Endothelial cell (in vitro differentiated cells): Measurements from ENCODE around the gene UBL4B. TPM values are rescaled to one million over a fixed set of nuclear protein-coding genes. Genes with fewer than 3 reads are reported as not detected.

ENCODE experiments used
- DNase-seq: peaks from one replicate; pipeline ENCODE4 v3.0.0; 2021; ENCODE audit warnings: low spot score
- H3K27ac Mint-ChIP-seq: one replicate; pipeline ENCODE4 v1.8.0; 2021; ENCODE audit warnings: mixed read lengths, inconsistent platforms; ENCODE audit not compliant: unreplicated experiment
- H3K27me3 Mint-ChIP-seq: one replicate; pipeline ENCODE4 v1.8.0; 2021; ENCODE audit warnings: mild to moderate bottlenecking, moderate library complexity, mixed read lengths, inconsistent platforms; ENCODE audit not compliant: unreplicated experiment
- H3K36me3 Mint-ChIP-seq: one replicate; pipeline ENCODE4 v1.8.0; 2021; ENCODE audit warnings: mild to moderate bottlenecking, low read depth, mixed read lengths, inconsistent platforms; ENCODE audit not compliant: unreplicated experiment
- H3K4me1 Mint-ChIP-seq: one replicate; pipeline ENCODE4 v1.8.0; 2021; ENCODE audit warnings: mild to moderate bottlenecking, mixed read lengths, inconsistent platforms; ENCODE audit not compliant: unreplicated experiment
- H3K4me3 Mint-ChIP-seq: one replicate; pipeline ENCODE4 v1.8.0; 2021; ENCODE audit warnings: mild to moderate bottlenecking, mixed read lengths, inconsistent platforms; ENCODE audit not compliant: unreplicated experiment
- H3K9me3 Mint-ChIP-seq: one replicate; pipeline ENCODE4 v1.8.0; 2021; ENCODE audit warnings: mixed read lengths, inconsistent platforms; ENCODE audit not compliant: unreplicated experiment
- total RNA-seq: library from RNA; stranded (reverse); fragmentation: NEBNext Ultra II Directional; extraction: Animal tissue kit (Norgen Biotek cat#: 25700); gene quantifications from one replicate; pipeline ENCODE4 v1.2.1, GENCODE V29; 2021; ENCODE audit not compliant: unreplicated experiment
- TF ChIP-seq, protein P1 (sequence below): fragments of 200-600 bp; sonication (generic); IDR thresholded peaks from one replicate; pipeline ENCODE4 v1.5.0; 2021; ENCODE audit warnings: antibody characterized with exemption; ENCODE audit not compliant: unreplicated experiment

Gene UBL4B
- total RNA-seq, 1 donor from 2014 or later = not detected

DNA sequence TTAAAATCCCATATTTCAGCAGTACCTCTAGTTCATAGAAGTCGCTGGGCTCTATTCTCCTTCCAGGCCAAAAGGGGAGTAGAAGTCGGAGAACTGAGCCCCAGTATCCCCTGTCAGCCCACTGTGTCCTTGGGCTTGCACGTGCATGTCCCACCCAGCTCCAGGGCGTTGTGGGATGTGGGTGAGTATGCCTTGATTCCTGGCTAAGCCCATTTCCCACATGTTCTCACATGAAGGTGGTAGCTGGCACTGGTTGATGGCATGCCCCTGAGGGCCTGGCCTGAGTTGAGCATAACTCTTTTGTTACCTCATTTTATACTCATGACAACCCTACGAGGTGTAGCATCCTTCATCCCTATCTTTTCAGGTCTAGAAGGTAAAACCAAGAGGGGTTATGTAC is 46.0 kb downstream of the UBL4B start:
- DNase-seq = no peak
- TF ChIP-seq, protein P1, sequence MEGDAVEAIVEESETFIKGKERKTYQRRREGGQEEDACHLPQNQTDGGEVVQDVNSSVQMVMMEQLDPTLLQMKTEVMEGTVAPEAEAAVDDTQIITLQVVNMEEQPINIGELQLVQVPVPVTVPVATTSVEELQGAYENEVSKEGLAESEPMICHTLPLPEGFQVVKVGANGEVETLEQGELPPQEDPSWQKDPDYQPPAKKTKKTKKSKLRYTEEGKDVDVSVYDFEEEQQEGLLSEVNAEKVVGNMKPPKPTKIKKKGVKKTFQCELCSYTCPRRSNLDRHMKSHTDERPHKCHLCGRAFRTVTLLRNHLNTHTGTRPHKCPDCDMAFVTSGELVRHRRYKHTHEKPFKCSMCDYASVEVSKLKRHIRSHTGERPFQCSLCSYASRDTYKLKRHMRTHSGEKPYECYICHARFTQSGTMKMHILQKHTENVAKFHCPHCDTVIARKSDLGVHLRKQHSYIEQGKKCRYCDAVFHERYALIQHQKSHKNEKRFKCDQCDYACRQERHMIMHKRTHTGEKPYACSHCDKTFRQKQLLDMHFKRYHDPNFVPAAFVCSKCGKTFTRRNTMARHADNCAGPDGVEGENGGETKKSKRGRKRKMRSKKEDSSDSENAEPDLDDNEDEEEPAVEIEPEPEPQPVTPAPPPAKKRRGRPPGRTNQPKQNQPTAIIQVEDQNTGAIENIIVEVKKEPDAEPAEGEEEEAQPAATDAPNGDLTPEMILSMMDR = no peak
- peaks cover 58% of the 10 kb centered on the region for H3K4me1 Mint-ChIP-seq
- no peaks in the 10 kb centered on the region for H3K9me3 Mint-ChIP-seq
- H3K4me3 Mint-ChIP-seq = no peak overlapping the region
- H3K36me3 Mint-ChIP-seq = peaks cover 26% of the 10 kb centered on the region
- peaks cover 10% of the 10 kb centered on the region for H3K27me3 Mint-ChIP-seq
- no peak overlapping the region for H3K27ac Mint-ChIP-seq

DNA sequence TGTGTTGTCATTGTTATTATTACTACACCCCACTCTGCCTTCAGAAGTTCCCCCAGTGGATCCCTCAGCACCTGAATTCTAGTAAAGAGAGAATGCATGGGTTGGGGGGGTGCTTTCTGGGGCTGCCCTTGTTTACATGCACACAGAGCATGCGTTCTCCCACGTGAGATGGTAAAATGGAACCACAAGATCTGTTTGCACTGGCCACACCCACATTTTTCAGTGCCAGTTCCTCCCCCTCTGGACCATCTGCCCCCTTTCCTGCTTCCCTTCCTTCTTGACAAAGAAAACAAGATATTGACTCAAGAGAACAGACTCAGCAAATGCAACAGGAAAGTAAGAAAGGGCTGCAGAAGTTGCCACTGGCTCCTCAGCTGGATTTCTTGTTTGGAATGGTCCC is 46.9 kb downstream of the UBL4B start:
- peaks cover 14% of the 10 kb centered on the region for H3K27me3 Mint-ChIP-seq
- H3K9me3 Mint-ChIP-seq = no peaks in the 10 kb centered on the region
- DNase-seq = no peak
- peak overlapping the region; percentile 62 for H3K27ac Mint-ChIP-seq
- peaks cover 31% of the 10 kb centered on the region for H3K36me3 Mint-ChIP-seq
- H3K4me3 Mint-ChIP-seq = peak overlapping the region; percentile 11
- TF ChIP-seq, protein P1 = no peak
- peaks cover 60% of the 10 kb centered on the region for H3K4me1 Mint-ChIP-seq

DNA sequence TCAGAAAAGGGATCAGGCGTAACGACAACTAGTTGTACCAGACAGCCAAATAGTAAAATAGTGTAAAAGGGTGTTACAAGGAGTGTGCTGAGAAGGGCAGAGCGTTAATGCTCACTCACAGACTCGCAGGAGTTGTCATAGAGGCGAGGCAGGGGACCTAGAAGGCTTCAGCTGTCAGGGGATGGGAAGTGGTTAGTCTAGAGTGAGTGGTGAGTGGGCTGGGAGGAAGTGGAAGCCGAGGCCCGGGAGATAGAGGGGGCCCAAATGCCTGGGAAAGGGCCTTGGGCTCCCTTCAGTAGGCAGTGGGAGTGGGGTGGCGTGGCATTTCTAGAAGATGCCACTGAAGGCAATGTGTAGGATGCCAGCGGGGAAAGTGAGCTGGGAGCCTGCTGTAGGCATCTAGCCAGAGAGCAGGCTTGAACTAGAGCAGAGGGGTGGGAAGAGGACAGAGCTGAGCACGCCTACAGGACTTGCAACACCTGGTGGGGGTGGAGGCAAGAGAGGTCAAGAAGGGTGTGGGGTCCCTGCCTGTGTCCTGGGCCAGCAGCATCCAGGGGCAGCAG is 48.4 kb downstream of the UBL4B start:
- DNase-seq = no peak
- Mint-ChIP-seq H3K27ac (peak overlapping the region; percentile 9), H3K36me3 (peaks cover 32% of the 10 kb centered on the region), H3K27me3 (peaks cover 14% of the 10 kb centered on the region), H3K4me1 (peaks cover 59% of the 10 kb centered on the region), H3K4me3 (peak overlapping the region; percentile 12), H3K9me3 (no peaks in the 10 kb centered on the region)
- TF ChIP-seq, protein P1 = no peak

DNA sequence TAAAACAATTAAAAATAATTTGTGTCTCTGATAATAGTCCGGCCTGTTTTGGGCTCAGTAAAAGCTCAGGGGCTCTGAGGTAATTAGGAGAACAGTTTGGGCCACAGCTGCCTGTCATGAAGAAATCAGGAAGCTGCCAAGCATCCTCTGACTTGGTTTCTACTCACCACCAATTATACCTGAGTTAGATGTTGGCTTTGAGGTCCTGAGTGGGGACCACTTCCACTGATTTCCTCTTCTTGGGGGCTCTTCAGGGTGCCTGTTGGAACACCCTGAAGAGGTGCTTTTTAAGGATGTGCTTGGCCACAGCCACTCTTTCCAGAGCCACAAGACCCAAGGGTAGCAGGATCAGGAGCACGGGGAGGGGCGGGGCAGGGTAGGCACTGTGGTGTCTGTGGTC is 48.9 kb downstream of the UBL4B start:
- no peaks in the 10 kb centered on the region for H3K9me3 Mint-ChIP-seq
- H3K36me3 Mint-ChIP-seq = peaks cover 31% of the 10 kb centered on the region
- TF ChIP-seq, protein P1 = no peak
- no peak overlapping the region for H3K27ac Mint-ChIP-seq
- H3K4me1 Mint-ChIP-seq = peaks cover 62% of the 10 kb centered on the region
- DNase-seq = no peak
- H3K27me3 Mint-ChIP-seq = peaks cover 14% of the 10 kb centered on the region
- no peak overlapping the region for H3K4me3 Mint-ChIP-seq

DNA sequence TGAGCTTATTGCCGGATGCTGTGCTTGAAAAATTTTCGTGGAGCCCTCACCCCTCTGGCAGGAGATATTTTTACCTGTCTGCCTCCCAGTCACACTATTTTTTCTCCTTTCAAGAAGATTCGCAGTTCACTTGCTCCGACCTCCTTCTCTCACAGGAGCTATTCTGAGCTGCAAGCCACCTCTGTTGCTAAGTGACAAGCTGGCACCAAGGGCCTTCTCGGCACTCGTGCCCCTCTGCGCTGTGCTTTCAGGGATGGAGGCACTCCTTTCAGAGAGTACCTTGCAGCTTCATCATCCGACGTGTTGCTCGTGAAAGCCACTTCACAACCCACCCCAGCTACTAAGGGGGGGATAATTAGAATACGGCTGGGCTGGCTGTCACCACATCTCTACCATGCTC is 49.6 kb downstream of the UBL4B start:
- Mint-ChIP-seq H3K9me3 (no peaks in the 10 kb centered on the region), H3K27ac (no peak overlapping the region), H3K36me3 (peaks cover 29% of the 10 kb centered on the region), H3K4me3 (no peak overlapping the region), H3K4me1 (peaks cover 61% of the 10 kb centered on the region), H3K27me3 (peaks cover 14% of the 10 kb centered on the region)
- TF ChIP-seq, protein P1 = no peak
- no peak for DNase-seq

Other genes with a start within 250 kb of the UBL4B start
- 2.1 TPM for gene CSF1, start 201.6 kb upstream of the UBL4B start, total RNA-seq
- gene AHCYL1, start 127.7 kb upstream of the UBL4B start, total RNA-seq = 63.7 TPM
- 65.0 TPM for gene STRIP1, start 77.8 kb upstream of the UBL4B start, total RNA-seq
- not detected for gene ALX3, start 41.8 kb upstream of the UBL4B start, total RNA-seq
- 46.1 TPM for gene SLC6A17, start 38.1 kb downstream of the UBL4B start, total RNA-seq
- gene KCNC4, start 97.9 kb downstream of the UBL4B start, total RNA-seq = 37.4 TPM
- 27.6 TPM for gene RBM15, start 226.9 kb downstream of the UBL4B start, total RNA-seq